ENCODE measurements around the gene HOXD8. TPM values are rescaled to one million over a fixed set of nuclear protein-coding genes. Genes with fewer than 3 reads are reported as not detected.
A peak's percentile ranks its signal among the peaks of the same experiment; 100 is the strongest.

The HOXD8 gene
- total RNA-seq, 4 donors from 2014 or later: 12.6 to 19.5 (median 16.7) TPM

- TF ChIP-seq POLR2A (IDR thresholded peaks at IDR 0.05) (no peak), EP300 (IDR thresholded peaks at IDR 0.05) (no peak), CTCF (IDR thresholded peaks at IDR 0.05) (no peak)
- H3K4me1 ChIP-seq: peaks cover 0 to 52% (median 9%) of the 10 kb centered on the region in 4 donors
- no peak overlapping the region for H3K27ac ChIP-seq
- peaks cover 8 to 88% of the 10 kb centered on the region in 2 donors for H3K27me3 ChIP-seq
- 64 to 88% methylated on average over 6 of the region's 6 CpGs for WGBS, 2 donors
- H3K36me3 ChIP-seq: no peaks in the 10 kb centered on the region
- DNase-seq (ENCODE audit: low spot score in 2 of 2): no peak
- H3K9me3 ChIP-seq: no peaks in the 10 kb centered on the region
- no peak overlapping the region for H3K4me3 ChIP-seq
Observed at GRCh38 chr2:176125772-176126054, 3.8 kb upstream of the HOXD8 start.

- H3K9me3 ChIP-seq: no peaks in the 10 kb centered on the region
- H3K27ac ChIP-seq: no peak overlapping the region
- H3K4me1 ChIP-seq: peaks cover 0 to 53% (median 9%) of the 10 kb centered on the region in 4 donors
- no peak overlapping the region for H3K4me3 ChIP-seq
- peak; percentile 71 to 86 for DNase-seq (ENCODE audit: low spot score in 2 of 2)
- TF ChIP-seq CTCF (IDR thresholded peaks at IDR 0.05): peak; percentile 77 to 92 (median 79)
- TF ChIP-seq POLR2A (IDR thresholded peaks at IDR 0.05): no peak
- TF ChIP-seq EP300 (IDR thresholded peaks at IDR 0.05): no peak
- 10 to 12% methylated on average over 13 of the region's 13 CpGs for WGBS, 2 donors
- H3K27me3 ChIP-seq: peaks cover 2 to 86% of the 10 kb centered on the region in 2 donors
- no peaks in the 10 kb centered on the region for H3K36me3 ChIP-seq
Observed at GRCh38 chr2:176126929-176127773, 2.4 kb upstream of the HOXD8 start.

GRCh38 chr2:176127774-176128072 lies 1.8 kb upstream of the HOXD8 start:
- Histone ChIP-seq H3K27me3 (peaks cover 2 to 85% of the 10 kb centered on the region in 2 donors), H3K36me3 (no peaks in the 10 kb centered on the region), H3K9me3 (no peaks in the 10 kb centered on the region), H3K27ac (peak overlapping the region in 1 of 4 donors; percentile 94), H3K4me1 (peaks cover 0 to 47% (median 6%) of the 10 kb centered on the region in 4 donors), H3K4me3 (no peak overlapping the region)
- no peak for TF ChIP-seq CTCF (IDR thresholded peaks at IDR 0.05)
- no peak for TF ChIP-seq POLR2A (IDR thresholded peaks at IDR 0.05)
- TF ChIP-seq EP300 (IDR thresholded peaks at IDR 0.05): no peak
- DNase-seq (ENCODE audit: low spot score in 2 of 2): no peak
- WGBS, 2 donors: 70 to 73% methylated on average over 4 of the region's 4 CpGs

- WGBS, 2 donors: 45% methylated on average over 37 to 49 of the region's 49 CpGs
- H3K4me1 ChIP-seq: peaks cover 0 to 41% (median 3%) of the 10 kb centered on the region in 4 donors
- peak overlapping the region; percentile 79 to 94 (median 86) for H3K27ac ChIP-seq
- peak overlapping the region; percentile 41 to 64 (median 55) for H3K4me3 ChIP-seq
- peak in 1 of 2 donors; percentile 16 for DNase-seq (ENCODE audit: low spot score in 2 of 2)
- no peak for TF ChIP-seq CTCF (IDR thresholded peaks at IDR 0.05)
- TF ChIP-seq EP300 (IDR thresholded peaks at IDR 0.05): no peak
- no peak for TF ChIP-seq POLR2A (IDR thresholded peaks at IDR 0.05)
- no peaks in the 10 kb centered on the region for H3K9me3 ChIP-seq
- no peaks in the 10 kb centered on the region for H3K36me3 ChIP-seq
- H3K27me3 ChIP-seq: peaks cover 2 to 85% of the 10 kb centered on the region in 2 donors
Observed at GRCh38 chr2:176128172-176128981, 1.1 kb upstream of the HOXD8 start.

GRCh38 chr2:176129813-176130146 lies 275 bp downstream of the HOXD8 start:
- H3K9me3 ChIP-seq: no peaks in the 10 kb centered on the region
- WGBS, 2 donors: 1% methylated on average over 23 of the region's 43 CpGs; no CpG with 5 or more reads in 1 of the 2 donors
- H3K36me3 ChIP-seq: no peaks in the 10 kb centered on the region
- peak overlapping the region; percentile 41 to 64 (median 55) for H3K4me3 ChIP-seq
- peaks cover 0 to 82% of the 10 kb centered on the region in 2 donors for H3K27me3 ChIP-seq
- TF ChIP-seq POLR2A (IDR thresholded peaks at IDR 0.05) (no peak), EP300 (IDR thresholded peaks at IDR 0.05) (no peak)
- peak overlapping the region; percentile 79 to 94 (median 86) for H3K27ac ChIP-seq
- no peak for DNase-seq (ENCODE audit: low spot score in 2 of 2)
- H3K4me1 ChIP-seq: peaks cover 0 to 38% (median 5%) of the 10 kb centered on the region in 4 donors
